GM23338 (cell line): ENCODE data around the gene KCNA4.

Source experiments
- CREB1 ChIP-seq: fragments of 250-450 bp; sonication (Bioruptor Pico); IDR thresholded peaks from 2 replicates; pipeline ENCODE4 v1.5.0; 2020; ENCODE audit warnings: low read depth, mild to moderate bottlenecking, moderate library complexity
- CTCF ChIP-seq, 2 experiments: fragments of 200-600 bp in 1 of 2; sonication (generic) in 1 of 2; conservative IDR thresholded peaks; 2 replicates each; pipeline versions ENCODE4 v1.5.1 to v1.6.1; 2016 to 2017; ENCODE audit warnings: antibody characterized with exemption in 2 of 2, low read depth in 2 of 2, mild to moderate bottlenecking in 2 of 2, moderate library complexity in 1 of 2
- EZH2 ChIP-seq: fragments of 200-600 bp; sonication (generic); IDR thresholded peaks from one replicate; pipeline ENCODE4 v1.8.0; 2017; ENCODE audit warnings: antibody characterized with exemption, mild to moderate bottlenecking, low read depth; ENCODE audit not compliant: unreplicated experiment
- EZH2phosphoT487 ChIP-seq: fragments of 200-600 bp; sonication (generic); IDR thresholded peaks from one replicate; pipeline ENCODE4 v1.8.1; 2018; ENCODE audit warnings: antibody characterized with exemption; ENCODE audit not compliant: unreplicated experiment
- POLR2AphosphoS5 ChIP-seq: IDR thresholded peaks from 2 replicates; pipeline ENCODE4 v1.6.1; 2016; ENCODE audit warnings: antibody characterized with exemption, low read depth
- STAT1 ChIP-seq: IDR thresholded peaks from one replicate; pipeline ENCODE4 v1.6.1; 2016; ENCODE audit warnings: antibody characterized with exemption; ENCODE audit not compliant: unreplicated experiment
- ZNF331 ChIP-seq: fragments of 250-450 bp; sonication (Bioruptor Pico); IDR thresholded peaks from 2 replicates; pipeline ENCODE4 v1.5.0; 2020; ENCODE audit warnings: low read depth, mild to moderate bottlenecking, moderate library complexity
- TF ChIP-seq, protein P1 (sequence below): IDR thresholded peaks from one replicate; pipeline ENCODE4 v1.6.1; 2018; ENCODE audit warnings: antibody characterized with exemption; ENCODE audit not compliant: unreplicated experiment

DNA sequence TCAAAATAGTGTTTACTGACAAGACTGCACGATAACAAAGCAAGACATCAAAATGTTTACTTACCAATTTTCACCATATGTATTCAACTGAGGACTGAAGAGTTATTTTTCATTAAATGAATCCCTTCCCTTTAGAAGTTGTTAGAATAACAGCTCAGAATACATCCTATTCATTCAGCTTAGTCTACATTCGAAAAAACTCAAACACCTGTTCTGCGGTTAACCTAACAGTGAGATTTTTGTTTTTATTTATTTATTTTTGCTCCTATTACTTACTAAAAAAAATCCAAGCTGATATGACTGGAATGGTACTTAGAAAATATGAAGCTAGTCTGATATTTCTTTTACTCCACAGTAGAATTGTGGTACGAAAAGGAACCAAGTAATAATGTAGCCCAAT, 10.0 kb downstream of the KCNA4 start:
- TF ChIP-seq POLR2AphosphoS5 (no peak), CTCF (conservative IDR thresholded peaks at IDR 0.05; ENCODE audit: low read depth in 2 of 2) (no peak), EZH2 (no peak), EZH2phosphoT487 (no peak), CREB1 (no peak), ZNF331 (CRISPR knock-in tag) (no peak), STAT1 (no peak)
- TF ChIP-seq, protein P1, sequence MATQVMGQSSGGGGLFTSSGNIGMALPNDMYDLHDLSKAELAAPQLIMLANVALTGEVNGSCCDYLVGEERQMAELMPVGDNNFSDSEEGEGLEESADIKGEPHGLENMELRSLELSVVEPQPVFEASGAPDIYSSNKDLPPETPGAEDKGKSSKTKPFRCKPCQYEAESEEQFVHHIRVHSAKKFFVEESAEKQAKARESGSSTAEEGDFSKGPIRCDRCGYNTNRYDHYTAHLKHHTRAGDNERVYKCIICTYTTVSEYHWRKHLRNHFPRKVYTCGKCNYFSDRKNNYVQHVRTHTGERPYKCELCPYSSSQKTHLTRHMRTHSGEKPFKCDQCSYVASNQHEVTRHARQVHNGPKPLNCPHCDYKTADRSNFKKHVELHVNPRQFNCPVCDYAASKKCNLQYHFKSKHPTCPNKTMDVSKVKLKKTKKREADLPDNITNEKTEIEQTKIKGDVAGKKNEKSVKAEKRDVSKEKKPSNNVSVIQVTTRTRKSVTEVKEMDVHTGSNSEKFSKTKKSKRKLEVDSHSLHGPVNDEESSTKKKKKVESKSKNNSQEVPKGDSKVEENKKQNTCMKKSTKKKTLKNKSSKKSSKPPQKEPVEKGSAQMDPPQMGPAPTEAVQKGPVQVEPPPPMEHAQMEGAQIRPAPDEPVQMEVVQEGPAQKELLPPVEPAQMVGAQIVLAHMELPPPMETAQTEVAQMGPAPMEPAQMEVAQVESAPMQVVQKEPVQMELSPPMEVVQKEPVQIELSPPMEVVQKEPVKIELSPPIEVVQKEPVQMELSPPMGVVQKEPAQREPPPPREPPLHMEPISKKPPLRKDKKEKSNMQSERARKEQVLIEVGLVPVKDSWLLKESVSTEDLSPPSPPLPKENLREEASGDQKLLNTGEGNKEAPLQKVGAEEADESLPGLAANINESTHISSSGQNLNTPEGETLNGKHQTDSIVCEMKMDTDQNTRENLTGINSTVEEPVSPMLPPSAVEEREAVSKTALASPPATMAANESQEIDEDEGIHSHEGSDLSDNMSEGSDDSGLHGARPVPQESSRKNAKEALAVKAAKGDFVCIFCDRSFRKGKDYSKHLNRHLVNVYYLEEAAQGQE = no peak
